Left cardiac atrium (tissue), 4 donors: ENCODE results near the gene CRB1. TPM values are rescaled to one million over a fixed set of nuclear protein-coding genes. Genes with fewer than 3 reads are reported as not detected.
"Not testable (repeated sequence)": the region's sequence is repeated elsewhere in the genome, so short reads cannot be mapped to it uniquely, and the experiment has no call there.

Experiments
- ATAC-seq, 2 donors: fragments of 200-7000 bp; cut with Tn5 transposase; one replicate each; pipeline ENCODE4 v1.9.1; 2020; ENCODE audit warnings: mild to moderate bottlenecking in 2 of 2, moderate library complexity in 2 of 2
- DNase-seq: peaks from one replicate; pipeline ENCODE4 v3.0.0-alpha.2; 2020
- intact Hi-C, 2 donors: fragments of 100-400 bp; cut with DNase I; formaldehyde crosslinking; loops; one replicate each; pipeline versions ENCODE4 v1.14.1 to v1.15.1; 2022 to 2023
- total RNA-seq, 2 donors: library from RNA; stranded (reverse); fragmentation: NEBNext Ultra II Directional; extraction: Animal tissue kit (Norgen Biotek cat#: 25700); gene quantifications; one replicate each; pipeline ENCODE4 v1.2.1, GENCODE V29; 2021
- donor health status: DM: no; HTN: yes; CAD: no.
- donor health status: DM: no; HTN: yes; CAD: no; lungs with severe emphysema.
- donor health status: DM: yes; HTN: yes; CAD: no.
- donor health status: Dilated cardiomyopathy.

Gene CRB1
- total RNA-seq, 2 donors from 2014 or later = 0.26 to 0.38 TPM

DNA sequence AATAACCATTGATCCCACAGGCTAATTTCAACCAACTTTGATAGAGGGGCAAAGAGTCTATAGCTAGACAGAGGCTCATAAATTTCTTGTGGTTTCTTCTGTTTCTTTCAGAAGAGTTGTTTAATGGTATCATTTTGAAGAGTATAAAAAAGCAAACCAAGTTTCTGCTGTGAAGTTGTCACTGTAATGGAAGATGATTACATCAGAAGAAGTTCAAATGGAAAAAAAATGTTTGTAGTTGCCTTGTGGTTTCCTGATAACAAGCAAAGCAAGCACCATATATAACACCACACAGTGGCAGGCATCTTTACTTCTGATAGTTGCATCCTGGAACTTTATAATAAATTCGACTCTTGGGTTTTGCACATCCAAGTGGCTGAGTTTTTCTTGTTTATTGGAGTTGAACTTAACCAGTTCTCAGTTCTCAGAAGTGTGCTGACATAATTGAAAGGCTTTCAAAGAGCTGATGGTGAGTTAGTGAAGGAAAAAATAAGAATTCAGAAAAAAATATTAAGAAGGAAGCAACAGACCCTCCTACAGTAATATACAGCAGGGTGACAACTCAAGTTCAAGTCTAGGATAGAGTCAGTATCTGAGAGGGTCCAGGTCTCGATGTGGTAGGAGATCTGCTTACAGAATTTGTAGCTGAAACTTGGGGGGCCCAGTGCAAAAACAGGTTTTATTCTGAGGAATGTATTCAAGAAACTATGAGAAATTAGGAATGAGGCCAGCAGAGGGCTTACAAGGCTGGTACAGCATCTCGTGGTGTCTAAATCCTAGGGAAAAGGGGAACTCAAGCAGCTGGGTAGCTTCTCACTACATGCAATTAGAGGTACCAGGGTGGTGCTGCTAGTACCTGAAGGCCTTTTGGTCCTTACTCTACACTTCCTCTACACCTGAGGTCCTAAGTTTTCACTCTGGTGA, 123.5 kb downstream of the CRB1 start:
- intact Hi-C loops = no loop called here
- DNase-seq = no peak
- ATAC-seq = no peak

DNA sequence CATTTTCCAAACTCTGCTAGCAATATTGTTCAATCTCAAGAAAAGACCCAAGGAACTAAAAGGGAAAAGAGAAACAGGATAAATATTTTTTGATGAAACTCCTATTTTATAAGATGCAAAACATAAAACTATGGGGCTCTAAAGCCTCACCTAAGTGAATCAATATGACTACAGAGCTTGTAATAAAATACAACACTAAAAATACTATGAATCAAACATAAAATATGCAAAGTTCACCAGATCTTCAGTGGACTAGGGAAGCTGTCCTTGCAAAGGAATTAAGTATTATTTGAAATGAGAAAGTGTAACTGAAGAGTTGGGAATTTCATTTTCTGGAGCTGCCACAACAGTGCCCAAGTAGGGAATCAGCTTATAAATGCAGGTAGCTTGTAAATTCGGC, 124.5 kb downstream of the CRB1 start:
- ATAC-seq (no peak), DNase-seq (no peak)
- intact Hi-C loops = no loop called here

DNA sequence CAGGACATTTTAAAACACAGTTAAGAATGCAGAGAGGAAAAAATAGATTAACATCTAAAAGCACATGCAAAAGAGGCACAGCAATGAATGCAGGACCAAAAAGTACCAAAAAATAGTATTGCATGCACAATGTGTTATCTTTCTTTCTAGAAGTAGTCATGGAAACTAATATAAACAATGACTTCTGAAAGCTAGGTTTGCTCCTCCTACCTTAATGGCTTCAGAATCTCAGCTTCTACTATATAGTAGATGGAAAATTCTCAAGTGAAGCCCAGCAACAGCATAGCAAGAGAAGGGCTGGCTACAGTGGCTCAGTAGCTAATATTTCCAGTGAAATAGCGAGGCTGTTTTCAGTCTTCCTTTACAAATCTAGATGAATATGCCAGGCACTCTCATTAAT, 125.1 kb downstream of the CRB1 start:
- DNase-seq = no peak
- intact Hi-C loops = no loop called here
- ATAC-seq = no peak

DNA sequence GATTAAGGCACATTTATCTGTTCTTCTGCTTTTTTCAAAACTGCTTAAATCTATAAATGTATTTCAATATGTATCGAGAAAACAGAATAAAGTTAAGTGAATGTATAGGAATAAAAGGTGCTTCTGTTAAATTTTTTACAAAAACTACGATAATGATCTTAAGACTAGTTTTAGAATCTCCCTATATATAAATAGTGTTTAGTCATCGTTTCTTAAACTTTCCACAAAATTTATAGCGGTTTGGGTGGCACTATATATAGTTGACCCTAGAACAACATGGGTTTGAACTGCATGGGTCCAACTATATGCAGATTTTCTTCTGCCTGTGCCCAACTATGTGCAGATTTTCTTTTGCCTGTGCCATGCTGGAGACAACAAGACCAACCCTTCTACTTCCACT, 125.7 kb downstream of the CRB1 start:
- DNase-seq = no peak
- intact Hi-C loops = no loop called here

DNA sequence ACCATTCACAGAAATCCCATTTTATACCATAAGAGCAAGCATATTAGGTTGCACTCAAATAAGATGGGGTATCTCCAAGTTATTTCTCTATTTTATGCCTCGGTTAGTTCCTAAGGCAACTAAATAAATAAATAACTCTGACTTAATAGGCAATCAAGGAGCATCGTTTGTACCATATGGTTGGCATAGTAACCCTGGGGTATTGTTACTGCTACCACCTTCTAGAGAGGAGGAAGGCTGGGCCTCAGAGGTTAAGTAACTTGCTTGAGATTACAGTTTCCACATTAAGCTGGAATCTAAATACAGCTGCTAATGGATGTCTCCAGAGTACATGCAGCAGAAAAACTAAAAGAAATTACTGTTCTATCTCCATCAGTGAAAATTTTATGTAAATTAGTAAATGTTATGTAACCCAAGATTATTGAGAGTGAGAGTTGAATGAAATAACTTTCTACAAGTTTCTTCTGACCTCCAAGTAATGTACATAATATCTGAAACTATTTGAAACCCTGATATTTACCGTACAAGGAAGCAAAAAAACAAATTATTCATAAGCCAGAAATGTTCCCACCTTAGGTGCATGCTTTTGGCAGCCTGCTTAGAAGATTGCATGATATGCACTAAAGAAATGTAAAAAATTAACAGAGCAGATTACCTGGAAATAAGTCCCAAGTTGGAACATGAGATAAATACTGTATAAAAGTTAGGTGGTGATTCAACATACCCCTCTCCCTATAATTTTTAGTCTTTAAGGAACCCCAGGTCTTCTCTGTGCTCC, 127.0 kb downstream of the CRB1 start:
- intact Hi-C loops = no loop called here
- ATAC-seq = no peak

More for the DNA sequence above, 125.7 kb downstream of the CRB1 start:
- ATAC-seq = no peak

DNA sequence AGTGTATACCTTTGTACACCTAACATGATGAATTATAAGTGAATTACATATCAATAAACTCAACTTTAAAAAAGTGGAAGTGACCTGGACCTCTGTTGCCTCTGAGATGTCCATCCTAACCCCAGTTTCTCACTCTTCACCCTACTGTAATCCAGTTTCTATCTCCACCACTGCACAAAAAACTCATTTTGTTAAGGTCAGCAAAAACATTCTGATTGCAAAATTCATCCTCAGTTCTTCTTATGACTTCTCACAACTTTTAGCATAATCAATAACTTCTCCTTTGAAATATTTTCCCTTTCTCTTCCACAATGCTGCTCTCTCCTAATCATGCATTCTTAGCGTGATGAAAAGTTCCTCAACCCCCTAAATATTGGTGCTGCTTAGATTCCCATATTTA, 129.8 kb downstream of the CRB1 start:
- DNase-seq (no peak), ATAC-seq (no peak)
- intact Hi-C loops = no loop called here

More for the DNA sequence above, 127.0 kb downstream of the CRB1 start:
- DNase-seq = no peak

DNA sequence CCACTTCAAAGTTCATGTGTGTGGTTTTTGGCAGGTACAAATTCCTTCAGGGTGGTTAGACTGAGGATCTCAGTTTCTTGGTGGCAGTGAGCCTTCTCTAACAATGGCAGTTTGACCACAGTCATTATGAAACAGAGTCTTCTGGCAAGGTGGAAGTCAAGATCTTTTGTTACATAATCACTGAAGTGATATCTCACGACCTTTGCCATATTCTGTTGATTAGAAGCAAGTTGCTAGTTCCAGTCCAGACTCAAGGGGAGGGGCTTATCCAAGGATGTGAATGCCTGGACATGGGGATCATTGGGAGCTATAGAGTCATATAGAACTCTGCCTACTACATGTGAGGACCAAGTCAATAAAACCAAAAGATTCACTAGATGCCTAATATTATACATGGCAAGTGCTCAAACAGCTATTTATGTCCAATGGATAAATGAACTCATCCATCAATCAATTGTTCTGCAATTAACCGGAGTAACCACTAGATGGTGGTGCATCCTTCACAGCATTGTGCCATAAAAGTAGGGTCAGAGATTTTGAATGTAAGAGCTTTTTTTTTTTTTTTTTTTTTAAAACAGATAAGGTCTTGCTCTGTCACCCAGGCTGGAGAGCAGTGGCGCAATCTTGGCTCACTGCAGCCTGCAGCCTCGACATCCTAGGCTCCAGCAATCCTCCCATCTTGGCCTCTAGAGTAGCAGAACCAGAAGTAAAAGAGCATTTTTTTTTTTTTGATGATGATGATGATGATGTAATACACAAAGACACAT, 131.9 kb downstream of the CRB1 start:
- DNase-seq (no peak), ATAC-seq (no peak)
- intact Hi-C loops = no loop called here

DNA sequence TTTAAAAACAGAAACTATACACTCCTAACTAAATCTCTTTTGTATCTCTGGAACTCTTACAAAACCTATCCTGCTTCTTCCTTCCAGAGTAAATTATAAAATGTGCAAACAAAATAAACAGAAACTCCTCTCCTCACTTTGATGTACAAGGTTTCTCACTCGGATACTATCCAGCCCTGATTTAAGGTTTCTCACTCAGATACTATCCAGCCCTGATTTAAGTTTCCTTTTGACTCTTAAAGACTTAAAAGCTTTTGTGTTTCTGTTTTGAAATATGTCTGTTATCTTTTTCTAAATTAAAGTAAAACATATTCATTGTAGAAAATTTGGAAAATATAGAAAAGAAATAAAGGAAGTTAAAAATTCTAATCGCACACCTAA, 132.5 kb downstream of the CRB1 start:
- intact Hi-C loops = no loop called here
- ATAC-seq (no peak), DNase-seq (no peak)

DNA sequence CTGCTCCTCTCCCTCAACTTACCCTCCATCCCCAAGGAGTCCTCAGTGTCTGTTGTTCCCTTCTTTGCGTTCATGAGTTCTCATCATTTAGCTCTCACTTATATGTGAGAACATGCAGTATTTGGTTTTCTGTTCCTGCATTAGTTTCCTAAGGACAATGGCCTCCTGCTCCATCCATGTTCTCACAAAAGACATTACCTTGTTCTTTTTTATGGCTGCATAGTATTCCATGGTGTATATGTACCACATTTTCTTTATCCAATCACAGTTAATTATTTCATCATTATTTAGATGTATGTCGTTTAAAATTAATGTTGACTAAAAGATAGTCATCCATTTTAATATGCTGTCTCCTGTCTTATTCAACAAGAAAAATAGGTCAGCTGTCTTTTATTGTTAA, 134.1 kb downstream of the CRB1 start:
- ATAC-seq (no peak), DNase-seq (no peak)
- intact Hi-C loops = no loop called here

DNA sequence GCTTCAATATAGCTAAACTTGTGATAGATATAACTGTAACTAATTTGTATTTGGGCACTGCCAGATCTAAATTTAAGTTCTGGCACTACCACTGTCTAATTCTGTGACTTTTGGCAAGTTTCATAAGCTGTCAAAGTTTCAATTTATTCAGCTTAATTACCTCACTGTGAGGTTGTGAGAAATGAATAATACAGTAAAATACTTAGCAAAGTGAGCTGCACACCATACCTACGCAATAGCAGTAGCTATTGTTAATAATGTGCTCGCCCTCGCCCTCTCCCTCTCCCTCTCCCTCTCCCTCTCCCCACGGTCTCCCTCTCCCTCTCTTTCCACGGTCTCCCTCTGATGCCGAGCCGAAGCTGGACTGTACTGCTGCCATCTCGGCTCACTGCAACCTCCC, 136.7 kb downstream of the CRB1 start:
- intact Hi-C loops, DNase-seq, ATAC-seq: not testable (repeated sequence)

DNA sequence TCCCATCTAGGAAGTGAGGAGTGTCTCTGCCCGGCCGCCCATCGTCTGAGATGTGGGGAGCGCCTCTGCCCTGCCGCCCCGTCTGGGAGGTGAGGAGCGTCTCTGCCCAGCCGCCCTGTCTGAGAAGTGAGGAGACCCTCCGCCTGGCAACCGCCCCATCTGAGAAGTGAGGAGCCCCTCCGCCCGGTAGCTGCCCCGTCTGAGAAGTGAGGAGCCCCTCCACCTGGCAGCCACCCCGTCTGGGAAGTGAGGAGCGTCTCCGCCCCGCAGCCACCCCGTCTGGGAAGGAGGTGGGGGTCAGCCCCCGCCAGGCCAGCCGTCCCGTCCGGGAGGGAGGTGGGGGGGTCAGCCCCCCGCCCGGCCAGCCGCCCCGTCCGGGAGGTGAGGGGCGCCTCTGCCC, 137.6 kb downstream of the CRB1 start:
- intact Hi-C loops, ATAC-seq, DNase-seq: not testable (repeated sequence)

DNA sequence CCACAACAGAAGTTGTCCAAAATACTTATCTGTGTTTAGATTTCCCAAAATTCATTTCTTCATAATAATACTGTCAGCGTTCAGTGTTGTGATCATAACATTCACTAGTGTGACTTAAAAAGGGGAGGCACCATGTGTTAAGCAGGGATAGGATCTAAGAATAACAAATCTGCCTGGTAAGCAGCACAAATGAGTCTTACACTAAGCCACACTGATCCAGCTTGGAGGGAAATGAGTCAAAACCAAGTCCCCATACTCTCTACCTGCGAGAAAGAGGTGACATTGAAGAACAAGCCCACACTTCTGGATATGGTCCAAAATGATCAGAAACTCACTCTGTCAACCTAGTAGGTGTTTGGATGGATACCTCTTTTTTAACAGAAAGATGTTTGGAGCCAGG, 145.5 kb downstream of the CRB1 start:
- intact Hi-C loops = no loop called here
- ATAC-seq (no peak), DNase-seq (no peak)

DNA sequence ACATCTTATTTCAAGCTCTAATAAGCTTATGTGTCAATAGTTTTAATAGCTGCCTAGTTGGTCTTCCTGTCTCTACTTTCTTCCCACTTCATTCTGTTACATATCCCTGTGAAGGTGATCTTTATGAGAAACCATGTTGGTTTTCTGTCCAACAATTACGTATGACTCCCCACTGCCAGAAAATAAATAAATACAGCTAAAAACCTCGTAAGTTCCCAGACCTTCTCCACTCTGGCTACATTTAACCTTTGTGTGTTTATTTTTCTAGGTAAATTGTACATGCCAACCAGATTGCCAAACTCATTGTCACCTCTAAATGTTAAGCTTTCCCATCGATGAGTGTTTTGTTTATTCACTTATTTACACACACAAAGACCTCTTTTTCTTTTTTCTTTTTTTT, 147.2 kb downstream of the CRB1 start:
- ATAC-seq = no peak
- DNase-seq = no peak
- intact Hi-C loops = no loop called here

DNA sequence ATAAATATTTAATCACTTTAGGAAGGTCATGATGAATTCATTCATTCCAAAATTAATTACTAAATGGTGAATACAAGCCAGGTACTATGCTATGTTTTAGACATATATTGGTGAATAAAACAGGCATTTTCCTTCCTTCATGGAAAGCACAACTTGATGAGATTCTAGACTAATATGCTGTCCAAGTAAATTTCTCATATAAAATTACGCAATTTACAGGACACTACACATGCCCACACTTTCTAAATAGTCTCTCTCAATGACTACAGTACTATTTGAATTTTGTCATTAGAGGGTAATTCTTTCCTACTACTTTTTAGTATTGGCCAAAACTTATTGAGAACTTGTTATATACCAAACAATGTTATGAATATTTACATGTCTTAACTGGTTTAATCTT, 150.6 kb downstream of the CRB1 start:
- ATAC-seq (no peak), DNase-seq (no peak)
- intact Hi-C loops = no loop called here

DNA sequence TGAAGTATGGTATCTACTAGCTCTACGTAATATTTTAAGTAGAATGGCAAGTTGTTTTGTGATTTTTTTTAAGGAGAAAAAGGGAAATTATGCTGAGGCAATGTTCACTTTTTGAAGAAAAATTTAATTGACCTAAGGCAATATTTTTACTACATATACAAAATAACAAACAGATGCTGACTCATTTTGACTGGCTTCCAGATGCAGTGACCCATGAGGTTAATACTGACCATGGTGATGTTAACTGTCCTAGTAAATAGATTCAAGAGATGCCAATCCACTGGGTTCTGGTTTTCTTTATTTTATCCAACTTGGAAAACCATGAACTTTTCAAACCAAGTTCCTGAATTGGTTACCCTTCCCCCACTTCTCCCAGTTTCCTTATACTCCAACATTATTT, 154.9 kb downstream of the CRB1 start:
- ATAC-seq = no peak
- intact Hi-C loops = no loop called here

DNA sequence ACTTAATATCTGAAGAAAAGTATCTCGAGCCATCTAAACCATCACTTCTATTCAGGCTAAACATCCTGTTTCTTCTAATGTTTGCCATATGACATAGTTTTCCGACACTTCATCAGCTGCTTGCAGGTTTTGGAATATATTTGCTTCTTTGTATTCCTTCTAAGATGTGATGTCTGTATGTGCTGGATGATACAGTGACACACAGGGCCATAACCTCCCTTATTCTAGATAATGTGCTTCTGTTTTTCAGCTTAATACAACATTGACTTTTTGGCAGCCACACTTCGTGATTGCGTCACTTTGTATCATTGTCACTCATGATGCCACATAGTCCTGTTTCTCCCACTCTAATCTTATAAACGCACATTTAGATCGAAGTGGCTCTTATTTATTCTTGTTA, 156.3 kb downstream of the CRB1 start:
- intact Hi-C loops = no loop called here
- ATAC-seq = no peak
- DNase-seq = no peak

More for the DNA sequence above, 154.9 kb downstream of the CRB1 start:
- no peak for DNase-seq

DNA sequence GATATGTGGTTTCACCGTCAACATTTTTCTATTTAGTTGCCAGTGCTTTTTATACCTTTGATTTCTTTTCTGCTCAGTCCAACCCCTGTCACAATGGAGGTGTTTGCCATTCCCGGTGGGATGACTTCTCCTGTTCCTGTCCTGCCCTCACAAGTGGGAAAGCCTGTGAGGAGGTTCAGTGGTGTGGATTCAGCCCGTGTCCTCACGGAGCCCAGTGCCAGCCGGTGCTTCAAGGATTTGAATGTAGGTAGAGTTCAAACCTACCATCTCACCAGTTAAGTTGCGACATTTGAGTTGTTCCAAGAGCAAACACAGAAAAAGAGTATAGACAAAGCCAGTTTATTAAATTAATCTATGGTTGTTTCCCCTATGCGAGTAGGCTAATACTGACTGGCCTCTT, 161.3 kb downstream of the CRB1 start:
- intact Hi-C loops = no loop called here
- ATAC-seq (no peak), DNase-seq (no peak)

DNA sequence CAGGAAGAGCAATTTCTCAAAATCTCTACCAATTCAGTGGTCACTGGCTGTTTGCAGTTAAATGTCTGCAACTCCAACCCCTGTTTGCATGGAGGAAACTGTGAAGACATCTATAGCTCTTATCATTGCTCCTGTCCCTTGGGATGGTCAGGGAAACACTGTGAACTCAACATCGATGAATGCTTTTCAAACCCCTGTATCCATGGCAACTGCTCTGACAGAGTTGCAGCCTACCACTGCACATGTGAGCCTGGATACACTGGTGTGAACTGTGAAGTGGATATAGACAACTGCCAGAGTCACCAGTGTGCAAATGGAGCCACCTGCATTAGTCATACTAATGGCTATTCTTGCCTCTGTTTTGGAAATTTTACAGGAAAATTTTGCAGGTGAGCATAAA, 167.2 kb downstream of the CRB1 start:
- ATAC-seq (no peak), DNase-seq (no peak)
- intact Hi-C loops = no loop called here

DNA sequence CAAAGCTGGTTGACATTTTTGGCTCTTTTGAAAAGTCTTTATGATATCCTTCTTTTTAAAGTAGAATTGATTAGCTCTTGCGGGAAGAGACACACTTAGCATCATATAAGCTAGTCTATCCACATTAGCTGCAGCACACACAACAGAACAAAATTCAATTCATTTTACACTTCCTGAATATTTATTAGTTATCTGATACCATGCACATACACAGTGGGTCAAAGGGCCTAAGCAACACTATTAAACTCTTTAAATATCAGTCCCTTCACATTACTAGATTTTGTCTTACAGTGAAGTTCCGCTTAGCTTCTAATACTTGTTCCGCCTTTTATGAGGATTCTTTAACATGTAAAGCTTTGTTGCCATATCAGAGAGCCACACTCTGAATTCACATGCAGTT, 169.5 kb downstream of the CRB1 start:
- intact Hi-C loops = no loop called here
- ATAC-seq (no peak), DNase-seq (no peak)
